Measurements from ENCODE around the gene EPB41L5. TPM values are rescaled to one million over a fixed set of nuclear protein-coding genes. Genes with fewer than 3 reads are reported as not detected.
"Not testable (repeated sequence)": the region's sequence is repeated elsewhere in the genome, so short reads cannot be mapped to it uniquely, and the experiment has no call there.

Gene EPB41L5
- total RNA-seq, 1 donor from 2014 or later: 40.3 TPM

DNA sequence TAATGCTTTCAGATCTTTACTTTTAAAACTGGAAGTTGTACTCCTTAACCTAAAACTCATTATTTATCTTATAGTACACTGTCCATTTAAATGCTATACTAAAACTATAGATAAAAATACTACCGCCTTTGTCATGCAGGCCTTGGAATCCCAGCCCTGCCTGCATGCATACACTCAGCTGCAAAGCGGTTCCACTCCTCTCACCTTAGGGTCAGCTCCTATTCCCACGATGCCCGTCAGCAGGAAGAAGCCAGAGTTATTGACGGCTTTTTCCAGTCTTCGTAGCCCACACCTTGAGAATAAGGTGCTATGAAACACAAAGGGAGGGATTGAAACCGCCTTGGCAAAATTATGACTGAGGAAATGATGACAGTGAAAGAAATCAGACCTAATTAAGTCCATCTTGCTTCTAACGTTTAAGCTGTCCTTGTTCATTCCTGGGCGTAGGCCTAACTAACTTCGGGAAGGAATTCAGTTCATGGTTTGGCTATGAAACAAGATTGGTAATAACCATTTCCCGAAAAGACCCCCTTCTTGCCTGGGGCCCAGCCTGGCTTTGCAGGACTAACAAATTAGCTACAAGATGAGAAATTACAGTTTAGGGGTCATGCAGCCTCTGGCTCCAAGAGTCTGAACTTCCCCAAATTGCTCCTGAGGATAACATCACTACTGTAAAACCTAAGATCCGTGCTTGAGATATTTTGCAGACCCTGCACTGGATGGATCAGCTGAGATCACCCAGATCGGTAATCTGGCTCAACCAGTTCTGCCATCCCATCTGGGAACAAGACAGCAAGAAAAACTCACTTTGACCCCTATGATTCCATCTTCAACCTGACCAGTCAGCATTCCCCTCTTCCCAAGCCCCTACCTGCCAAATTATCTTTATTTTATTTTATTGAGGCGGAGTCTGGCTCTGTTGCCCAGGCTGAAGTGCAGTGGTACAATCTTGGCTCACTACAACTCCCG lies 17.1 kb downstream of the EPB41L5 start:
- no peak for DNase-seq

DNA sequence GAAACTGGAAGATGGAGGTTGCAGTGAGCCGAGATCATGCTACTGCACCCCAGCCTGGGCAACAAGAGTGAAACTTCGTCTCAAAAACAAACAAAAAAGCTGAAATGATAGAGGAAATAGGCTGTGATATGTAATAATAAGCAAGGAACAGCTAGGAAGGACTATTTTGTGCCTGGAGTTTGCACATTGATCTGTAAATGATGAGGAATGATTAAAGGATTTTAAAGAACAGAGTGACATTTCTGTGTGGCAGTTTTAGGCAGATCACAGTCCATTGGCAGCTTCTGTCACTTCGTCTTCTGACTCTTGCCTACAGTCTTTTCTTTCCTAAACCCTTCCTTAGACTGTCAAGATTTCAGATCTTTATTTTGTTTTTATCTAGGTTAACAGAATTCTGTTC lies 19.4 kb downstream of the EPB41L5 start:
- DNase-seq: no peak

DNA sequence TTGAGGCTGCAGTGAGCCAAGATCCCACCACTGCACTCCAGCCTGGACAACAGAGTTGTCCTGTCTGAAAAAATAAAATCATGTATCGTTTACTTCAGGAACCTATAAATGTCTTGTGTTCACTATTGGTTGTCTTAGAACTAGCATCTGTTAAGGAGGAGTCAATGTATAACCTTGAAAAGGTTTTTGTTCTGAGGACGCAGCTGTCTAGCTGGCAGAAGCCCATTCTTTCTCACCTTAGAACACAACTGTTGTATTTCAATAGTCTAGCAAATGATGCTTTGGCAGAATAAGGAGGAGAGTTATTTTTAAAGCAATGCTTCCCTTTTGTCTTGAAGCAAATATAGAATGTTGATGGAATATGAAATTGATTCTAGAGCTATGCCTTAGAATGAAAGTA lies 21.1 kb downstream of the EPB41L5 start:
- peak; percentile 48 for DNase-seq

DNA sequence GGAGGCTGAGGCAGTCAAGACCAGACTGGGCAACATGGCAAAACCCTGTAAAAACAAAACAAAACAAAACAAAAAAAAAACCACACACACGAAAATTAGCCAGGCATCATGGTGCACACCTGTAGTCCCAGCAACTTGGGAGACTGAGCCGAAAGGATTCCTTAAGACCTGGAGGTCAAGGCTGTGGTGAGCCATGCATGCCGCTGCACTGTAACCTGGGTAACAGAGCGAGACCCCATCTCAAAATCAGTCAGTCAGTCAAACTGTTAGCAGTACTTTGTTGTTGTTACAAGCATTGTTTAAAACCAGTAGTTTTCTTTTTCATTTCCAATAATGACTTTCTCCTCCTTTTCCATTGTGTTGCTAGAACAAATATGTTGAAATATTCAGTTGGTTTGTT lies 21.7 kb downstream of the EPB41L5 start:
- DNase-seq: no peak

DNA sequence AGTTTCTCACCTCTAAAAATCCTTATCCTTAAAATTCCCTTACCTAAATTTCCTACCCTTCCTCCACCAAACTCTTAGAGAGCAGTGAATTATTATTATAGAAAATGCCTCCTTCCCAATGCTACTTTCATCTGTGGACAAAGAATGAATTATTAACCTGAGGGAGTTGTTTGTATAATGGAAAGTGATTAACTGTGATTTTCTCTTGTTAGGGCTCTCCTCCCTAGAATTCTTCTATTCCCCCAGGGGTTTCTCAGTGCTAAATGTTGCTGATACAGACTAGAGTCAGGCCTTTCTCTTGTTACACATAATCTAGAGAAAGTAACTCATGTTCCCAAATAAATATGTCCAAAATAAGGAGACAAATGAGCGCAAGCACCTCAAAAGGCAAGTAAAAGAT lies 23.3 kb downstream of the EPB41L5 start:
- DNase-seq: no peak

DNA sequence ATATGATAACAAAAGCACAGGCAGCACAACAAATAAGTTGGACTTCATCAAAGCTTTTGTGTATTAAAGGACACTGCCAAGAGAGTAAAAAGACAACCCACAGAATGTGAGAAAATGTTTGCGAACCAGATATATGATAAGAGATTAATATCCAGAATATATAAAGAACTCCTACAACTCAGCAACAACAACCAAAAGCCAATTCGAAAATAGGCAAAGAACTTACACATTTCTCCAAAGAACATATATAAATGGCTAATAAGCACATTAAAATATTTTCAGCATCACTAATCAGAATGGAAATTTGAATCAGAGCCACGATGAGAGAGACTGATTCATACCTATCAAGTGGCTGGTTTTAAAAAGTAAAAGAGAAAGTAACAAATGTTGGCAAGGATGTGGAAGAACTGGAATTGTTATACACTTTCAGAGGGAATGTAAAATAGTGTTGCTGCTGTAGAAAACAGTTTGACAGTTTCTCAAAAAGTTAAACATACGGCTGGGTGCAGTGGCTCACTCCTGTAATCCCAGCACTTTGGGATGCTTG lies 25.2 kb downstream of the EPB41L5 start:
- no peak for DNase-seq

DNA sequence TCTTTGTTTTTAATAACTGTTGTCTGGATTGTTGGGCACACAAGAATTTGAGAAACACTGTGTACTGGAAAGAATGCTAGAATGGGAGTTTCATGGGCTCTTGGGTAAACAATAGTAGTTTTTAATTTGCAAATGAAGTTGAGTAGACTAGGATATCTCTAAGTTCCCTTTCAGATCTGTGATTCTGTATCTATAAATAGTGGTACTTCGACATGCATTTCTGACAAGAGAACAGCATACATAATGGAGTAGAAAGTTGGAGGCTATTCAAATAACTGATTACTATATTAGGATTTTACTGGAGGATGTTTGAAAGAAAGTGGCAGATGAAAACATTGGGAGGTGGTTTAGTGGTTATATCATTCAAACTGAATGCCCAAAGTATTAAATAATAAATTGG lies 29.5 kb downstream of the EPB41L5 start:
- no peak for DNase-seq

DNA sequence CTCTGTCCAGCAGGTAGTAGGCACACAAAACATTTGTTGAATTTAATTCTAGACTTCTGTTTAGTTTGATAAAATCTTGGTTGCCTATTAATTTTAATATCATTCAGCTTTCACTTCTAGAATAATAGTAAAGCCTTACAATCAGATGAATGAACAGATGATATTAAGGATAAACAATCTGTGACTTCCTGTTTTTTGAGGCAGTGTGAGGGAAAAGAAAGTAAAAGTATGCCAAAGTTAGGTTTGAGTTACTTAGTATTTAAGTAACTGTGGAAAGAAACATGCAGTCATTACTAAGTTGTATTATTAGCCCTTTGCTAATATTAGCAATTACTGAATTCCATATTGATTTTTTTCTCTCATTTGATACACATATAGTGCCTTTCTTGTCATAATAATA lies 31.5 kb downstream of the EPB41L5 start:
- DNase-seq: no peak

DNA sequence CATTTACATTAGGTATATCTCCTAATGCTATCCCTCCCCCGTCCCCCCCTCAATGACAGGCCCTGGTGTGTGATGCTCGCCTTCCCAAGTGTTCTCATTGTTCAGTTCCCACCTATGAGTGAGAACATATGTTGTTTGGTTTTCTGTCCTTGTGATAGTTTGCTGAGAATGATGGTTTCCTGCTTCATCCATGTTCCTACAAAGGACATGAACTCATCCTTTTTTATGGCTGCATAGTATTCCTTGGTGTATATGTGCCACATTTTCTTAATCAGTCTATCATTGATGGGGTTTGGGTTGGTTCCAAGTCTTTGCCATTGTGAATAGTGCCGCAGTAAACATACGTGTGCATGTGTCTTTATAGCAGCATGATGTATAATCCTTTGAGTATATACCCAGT lies 32.9 kb downstream of the EPB41L5 start:
- DNase-seq: not testable (repeated sequence)

DNA sequence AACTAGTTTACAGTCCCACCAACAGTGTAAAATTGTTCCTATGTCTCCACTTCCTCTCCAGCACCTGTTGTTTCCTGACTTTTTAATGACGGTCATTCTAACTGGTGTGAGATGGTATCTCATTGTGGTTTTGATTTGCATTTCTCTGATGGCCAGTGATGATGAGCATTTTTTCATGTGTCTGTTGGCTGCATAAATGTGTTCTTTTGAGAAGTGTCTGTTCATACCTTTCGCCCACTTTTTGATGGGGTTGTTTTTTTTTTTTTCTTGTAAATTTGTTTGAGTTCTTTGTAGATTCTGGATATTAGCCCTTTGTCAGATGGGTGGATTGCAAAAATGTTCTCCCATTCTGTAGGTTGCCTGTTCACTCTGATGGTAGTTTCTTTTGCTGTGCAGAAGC lies 33.4 kb downstream of the EPB41L5 start:
- DNase-seq: not testable (repeated sequence)

DNA sequence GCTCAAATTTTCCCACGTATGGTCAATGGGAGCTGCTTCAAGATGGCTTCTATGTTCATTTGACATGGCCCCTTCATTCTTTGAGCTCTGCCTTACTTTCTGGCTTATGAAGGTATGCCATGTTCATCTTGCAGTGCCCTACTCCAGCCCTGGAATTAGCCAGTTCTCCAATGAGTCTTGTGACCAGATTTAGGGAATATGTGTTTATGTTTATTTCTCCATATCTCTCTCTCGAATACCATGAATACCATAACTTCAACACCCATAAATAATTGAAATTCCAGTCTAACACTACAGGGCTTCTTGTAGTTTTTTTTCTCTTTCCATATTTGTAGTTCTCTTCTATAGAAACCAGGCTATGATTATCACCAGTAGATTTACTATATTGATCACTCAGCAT lies 39.7 kb downstream of the EPB41L5 start:
- no peak for DNase-seq

DNA sequence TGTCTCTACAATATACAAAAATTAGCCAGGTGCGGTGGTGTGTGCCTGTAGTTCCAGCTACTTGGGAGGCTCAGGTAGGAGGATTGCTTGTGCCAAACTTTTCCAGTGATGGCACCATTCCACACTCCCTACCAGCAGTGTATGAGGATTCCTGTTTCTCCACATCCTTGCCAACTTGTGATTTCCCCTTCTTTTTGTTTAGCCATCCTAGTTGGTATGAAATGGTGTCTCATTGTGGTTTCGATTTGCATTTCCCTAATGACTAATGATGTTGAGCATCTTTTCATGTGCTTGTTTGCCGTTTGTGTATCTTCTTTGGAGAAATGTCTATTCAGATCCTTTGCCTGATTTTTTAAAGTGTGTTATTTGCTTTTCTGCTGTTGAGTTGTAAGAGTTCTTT lies 41.0 kb downstream of the EPB41L5 start:
- no peak for DNase-seq

DNA sequence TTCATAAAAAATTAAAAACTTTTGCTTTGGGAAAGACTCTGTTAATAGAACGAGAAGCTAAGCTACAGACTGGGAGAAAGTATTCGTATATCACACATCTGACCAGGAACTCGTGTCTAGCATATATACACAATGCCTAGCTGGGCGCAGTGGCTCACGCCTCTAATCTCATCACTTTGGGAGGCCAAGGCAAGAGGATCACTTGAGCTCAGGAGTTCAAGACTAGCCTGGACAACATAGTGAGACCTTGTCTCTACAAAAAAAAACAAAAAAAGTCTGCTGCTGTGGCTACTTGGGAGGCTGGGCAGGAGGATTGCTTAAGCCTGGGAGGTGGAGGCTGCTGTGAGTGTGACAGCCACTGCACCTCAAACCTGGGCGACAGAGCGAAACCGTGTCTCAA lies 46.6 kb downstream of the EPB41L5 start:
- DNase-seq: no peak

DNA sequence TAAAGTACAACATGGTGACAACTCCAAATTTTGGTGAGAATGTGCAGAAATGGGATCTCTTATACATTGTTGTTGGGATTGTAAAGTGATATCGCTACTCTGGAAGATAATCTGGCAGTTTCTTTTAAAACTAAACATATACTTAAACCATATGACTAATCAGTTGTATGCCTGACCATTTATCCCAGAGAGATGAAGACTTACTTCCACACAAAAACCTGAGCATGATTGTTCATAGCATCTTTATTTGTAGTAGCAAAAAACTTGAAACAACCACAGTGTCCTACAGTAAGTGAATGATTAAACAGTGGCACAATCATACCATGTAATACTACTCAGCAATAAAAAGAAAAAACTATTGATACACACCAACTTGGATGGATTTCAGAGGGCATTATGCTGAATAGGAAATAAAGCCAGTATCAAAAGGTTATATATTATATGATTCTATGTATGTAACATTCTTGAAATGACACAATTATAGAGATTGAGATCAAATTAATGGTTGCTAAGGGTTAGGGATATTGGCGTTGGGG lies 47.3 kb downstream of the EPB41L5 start:
- no peak for DNase-seq

DNA sequence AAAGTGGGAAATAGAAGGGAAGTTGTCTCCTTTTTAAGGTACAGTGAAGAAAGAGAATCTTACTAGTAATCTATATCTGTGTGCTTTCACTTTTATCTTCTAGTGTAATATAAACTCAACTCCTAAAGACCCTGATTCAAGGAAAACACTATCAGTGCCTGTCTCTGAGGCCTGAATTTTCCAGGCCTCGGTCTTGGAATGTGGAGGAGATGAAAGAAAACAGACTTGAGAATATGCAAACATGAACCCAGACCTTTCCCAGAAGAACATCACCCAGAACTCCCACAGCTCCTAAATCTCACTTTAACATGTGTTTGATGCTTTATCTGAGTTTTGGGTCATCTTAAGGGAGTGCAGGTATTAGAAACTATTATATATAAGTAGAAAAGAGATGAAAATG lies 51.8 kb downstream of the EPB41L5 start:
- DNase-seq: no peak

DNA sequence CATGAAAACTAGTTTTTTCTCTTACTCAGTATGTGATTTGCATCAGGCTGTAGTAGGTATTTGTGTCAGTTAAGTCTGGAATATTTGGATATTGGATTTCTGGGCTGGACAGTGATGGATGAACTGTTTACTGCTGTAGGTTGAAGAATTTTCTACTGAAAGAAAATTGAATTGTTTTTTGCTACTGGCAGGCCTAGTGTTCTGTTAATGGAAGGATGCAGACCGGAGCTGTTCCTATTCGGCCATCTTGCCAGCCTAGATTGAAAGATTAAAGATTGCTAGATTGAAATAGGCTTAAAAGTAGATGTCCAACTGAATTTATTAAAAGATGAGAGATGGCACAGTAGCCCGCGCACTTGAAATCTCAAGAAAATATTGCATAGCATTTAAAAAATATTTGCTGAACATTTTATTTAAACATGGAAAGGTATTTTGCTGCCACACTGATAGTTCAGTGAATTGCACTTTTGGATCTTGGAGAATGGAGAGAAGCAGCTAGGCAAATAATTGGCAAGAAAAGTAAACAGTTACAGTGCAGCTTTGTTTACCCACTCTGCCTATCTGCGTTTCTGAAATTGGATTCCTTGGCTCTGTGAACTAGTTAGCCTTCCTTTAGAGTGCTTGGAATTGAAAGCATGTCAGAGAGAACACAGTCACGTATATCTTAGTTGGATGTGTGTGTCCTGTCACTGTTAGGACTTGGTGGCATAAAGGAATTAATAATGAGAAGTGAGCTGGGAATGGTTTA lies 54.1 kb downstream of the EPB41L5 start:
- peak; percentile 44 for DNase-seq

DNA sequence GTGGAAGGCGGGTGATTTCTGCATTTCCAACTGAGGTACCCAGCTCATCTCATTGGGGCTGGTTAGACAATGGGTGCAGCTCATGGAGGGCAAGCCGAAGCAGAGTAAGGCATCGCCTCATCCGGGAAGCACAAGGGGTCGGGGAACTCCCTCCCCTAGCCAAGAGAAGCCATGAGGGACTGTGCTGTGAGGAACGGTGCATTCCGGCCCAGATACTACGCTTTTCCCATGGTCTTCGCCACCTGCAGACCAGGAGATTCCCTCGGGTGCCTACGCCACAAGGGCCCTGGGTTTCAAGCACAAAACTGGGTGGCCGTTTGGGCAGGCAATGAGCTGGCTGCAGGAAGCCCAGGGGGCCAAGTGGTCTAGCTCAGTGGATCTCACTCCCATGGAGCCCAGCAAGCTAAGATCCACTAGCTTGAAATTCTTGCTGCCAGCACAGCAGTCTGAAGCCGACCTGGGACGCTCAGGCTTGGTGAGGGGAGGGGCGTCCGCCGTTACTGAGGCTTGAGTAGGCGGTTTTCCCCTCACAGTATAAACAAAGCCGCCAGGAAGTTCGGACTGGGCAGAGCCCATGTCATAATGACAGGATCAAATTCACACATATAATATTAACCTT lies 55.3 kb downstream of the EPB41L5 start:
- not testable (repeated sequence) for DNase-seq

DNA sequence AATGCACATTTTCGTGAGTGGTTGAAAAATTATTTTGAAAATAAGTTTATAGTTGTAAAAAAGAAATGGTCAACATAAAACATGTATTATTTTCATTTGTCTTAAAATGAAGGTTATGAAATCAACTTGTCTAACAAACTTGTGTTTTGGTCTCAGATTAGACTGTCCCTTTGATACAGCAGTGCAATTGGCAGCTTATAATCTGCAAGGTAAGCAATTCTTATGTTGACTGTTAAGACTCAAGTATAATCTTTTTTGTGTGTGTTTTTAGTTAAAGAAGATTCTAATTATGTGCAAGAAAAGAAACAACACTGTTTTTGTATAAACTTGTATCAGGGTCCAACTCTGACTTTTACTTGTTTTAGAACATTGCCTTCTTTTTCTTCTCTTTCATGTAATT lies 62.7 kb downstream of the EPB41L5 start:
- DNase-seq: no peak

DNA sequence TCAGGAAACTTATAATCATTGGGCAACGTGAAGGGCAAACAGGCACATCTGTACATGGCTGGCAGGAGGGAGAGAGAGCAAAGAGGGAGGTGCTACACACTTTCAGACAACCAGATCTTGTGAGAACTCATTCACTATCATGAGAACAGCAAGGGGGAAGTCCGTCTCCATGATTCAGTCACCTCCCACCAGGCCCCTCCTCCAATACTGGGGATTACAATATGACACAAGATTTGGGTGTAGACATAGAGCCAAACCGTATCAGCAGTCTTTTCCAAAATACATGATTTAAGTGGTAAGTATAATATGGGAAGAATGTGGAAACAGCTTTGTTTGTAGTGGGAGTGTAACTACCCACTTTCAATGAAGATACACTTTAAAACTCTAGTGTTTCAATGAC lies 65.0 kb downstream of the EPB41L5 start:
- DNase-seq: no peak

DNA sequence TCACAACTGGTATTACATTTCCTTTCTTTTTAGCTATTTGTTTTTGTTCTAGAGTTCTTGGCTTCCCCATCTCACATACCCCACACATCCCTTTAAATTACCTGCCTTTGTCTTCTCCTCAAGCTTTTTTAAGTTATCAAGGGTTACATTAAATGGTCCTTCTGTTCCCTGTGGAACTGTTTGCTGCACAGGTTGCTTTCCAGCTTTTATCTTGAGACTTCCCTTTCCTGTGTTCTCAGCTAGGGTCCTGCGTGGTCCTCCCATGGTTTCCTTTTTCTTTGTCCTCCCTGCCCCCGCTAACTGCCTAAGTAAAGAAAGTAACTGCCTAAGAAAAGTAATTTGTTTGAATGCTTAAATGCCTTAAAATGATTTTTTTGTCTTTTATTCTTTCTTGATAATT lies 66.8 kb downstream of the EPB41L5 start:
- no peak for DNase-seq

DNA sequence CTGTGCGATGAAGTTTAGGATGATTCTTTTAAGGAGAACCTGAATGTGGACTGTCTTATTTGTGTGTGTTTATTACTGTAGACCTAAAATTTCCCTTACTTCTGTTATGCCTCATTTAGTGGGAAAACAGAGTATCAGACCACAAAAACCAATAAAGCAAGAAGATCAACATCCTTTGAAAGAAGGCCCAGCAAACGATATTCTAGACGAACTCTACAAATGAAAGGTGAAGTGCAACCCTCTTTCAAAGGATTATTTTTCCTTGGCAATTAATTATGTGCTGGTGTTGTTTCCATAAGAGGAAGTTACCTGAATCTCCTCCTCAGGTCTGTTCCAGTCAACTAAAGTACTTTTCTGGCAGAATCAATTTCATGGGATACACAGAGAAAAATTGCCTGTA lies 78.6 kb downstream of the EPB41L5 start:
- no peak for DNase-seq

DNA sequence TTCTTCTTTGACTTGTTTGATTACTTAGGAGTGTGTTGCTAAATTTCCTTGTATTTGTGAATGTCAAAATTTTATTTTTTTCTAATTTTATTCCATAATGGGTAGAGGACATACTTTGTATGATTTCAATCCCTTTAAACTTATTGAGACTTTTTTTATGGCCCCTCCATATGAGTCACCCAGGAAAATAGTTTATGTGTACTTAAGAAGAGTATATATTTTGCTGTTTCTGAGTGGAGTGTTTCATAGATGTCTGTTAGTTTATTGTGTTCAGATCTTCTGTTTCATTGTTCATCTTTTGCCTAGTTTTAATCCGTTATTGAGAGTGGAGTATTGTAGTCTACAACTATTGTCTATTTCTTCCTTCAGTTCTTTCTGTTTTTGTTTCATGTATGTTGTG lies 81.9 kb downstream of the EPB41L5 start:
- DNase-seq: no peak

DNA sequence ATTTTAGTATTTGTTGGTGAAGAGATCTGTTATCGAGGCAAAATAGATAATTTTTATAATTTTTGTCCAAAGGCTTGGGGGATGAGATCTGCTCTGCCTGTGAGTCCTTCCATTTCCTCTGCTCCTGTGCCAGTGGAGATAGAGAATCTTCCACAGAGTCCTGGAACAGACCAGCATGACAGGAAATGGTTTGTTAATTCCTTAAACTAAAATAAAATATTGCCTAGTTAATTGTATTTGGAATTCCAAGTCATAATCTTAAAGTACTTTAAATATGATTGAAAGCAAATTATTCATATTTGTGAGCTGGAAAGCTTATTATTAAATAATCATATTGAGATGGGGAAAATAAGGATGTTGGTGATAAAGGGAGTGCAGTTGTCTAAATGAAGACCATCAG lies 87.8 kb downstream of the EPB41L5 start:
- DNase-seq: no peak
